Activated CD4-positive, alpha-beta T cell treated with anti-CD3 and anti-CD28 coated beads, Interleukin-2, Interleukin-6, amounts not matched to agents 100 ng/mL and 50 ng/mL, durations not matched to agents 16 hours and 8 hours (primary cell): ENCODE data around the gene ACAP2.
"Not testable (repeated sequence)": the region's sequence is repeated elsewhere in the genome, so short reads cannot be mapped to it uniquely, and the experiment has no call there.

Source experiments
- DNase-seq: peaks from one replicate; pipeline ENCODE4 v3.0.0-alpha.2; 2020

The ACAP2 gene

GRCh38 chr3:195240171-195240701 lies 202.6 kb downstream of the ACAP2 start:
- DNase-seq = no peak

DNA sequence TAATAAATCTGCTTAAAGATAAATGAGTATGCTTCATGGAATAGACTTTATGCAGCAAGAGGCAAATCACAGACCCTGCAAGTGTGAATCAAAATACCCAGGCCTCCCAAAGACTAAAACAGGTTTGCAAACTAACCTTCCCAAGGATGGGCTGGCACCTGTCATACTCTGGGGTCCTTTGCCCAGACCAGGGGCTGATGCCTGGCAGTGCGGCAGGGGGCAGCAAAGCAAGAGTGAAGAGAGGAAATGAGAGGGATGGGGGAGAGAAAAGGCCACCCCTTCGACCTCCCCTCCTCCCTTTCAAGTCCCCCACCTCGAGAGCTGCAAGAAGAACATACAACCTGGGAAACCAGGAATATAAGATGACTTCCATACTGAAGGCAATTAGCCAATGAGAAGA lies 203.7 kb downstream of the ACAP2 start:
- DNase-seq = no peak

DNA sequence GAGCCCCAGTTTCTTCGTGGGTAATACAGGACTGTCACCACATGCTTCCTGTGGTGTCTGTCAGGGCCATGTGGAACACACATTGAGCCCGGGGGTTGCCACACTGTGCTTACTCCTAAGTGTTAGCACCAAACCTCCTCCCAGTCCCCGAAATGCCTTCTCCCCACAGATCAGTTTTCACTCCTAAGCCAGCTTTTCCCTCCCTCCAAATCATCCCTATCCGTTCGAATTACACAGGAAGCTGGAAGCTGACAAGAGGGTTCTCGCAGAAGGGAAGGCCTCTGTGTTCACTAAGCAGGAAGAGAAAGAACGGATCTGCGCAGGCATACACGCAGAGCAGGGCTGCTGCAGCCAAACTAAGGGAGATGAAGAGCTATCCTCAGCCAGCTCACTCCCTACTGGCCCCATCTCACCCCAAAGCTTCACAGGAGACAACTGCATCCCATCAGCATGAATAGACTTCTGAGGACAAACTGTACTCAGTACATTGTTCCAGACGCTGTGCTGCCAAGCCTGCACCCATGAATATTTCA lies 204.2 kb downstream of the ACAP2 start:
- DNase-seq = no peak

DNA sequence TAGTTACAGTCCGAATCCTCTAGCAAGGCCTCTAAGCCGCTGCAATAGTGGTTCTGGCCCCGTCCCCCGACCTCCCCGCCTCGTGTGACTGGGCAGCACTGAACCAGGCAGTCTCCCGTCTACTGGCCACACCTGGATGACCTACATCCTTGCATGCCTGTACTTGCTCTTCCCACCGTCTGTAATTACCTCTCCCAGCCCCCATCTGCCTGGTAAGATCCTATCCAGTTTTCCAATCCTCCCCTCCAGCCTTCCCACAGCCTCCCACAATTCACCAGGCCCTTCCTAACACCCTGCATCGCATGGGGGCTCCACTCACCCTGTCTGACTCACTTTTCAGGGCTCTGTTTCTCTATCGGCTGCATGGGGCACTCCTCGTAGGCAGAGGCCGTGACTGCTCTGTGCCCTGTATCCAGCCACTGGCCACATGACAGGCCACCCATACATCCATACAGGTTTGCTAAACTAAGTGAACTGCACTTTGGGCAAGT lies 204.7 kb downstream of the ACAP2 start:
- no peak for DNase-seq

DNA sequence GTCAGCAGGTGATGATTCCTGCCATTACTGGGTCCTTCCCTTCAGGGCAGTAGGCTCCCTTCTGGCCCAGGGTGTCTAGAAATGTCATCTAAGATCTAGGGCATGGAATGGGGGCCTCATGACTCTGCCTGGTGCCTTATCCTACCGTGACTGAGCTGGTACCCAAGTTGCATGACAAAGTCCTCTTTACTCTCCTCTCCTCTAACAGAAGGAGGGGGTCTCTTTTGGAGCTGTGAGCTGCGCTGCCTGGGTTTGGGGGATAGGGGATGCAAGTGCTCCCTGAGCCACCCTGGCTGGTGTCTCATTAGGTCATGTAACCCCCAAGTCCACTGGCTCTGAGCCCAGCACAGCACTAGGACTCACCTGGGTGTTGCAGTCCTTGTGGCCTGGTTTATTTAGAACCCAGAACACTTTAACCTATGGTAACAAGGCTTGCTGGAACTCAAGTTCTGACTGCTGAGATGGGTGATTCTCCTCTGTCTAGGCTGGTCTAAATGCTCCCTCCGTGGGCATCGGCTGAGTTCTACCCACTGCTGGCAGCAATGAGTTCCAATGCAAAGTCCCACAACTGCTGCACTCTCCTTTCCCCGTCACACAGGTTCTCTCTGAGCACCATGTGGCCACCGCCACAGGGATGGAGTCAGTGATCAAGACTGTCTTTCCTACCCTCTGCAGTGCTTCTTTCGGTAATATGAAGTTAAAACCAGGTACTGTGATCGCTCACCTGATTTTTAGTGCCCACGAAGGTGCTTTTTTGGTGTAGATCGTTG lies 205.8 kb downstream of the ACAP2 start:
- DNase-seq = no peak

DNA sequence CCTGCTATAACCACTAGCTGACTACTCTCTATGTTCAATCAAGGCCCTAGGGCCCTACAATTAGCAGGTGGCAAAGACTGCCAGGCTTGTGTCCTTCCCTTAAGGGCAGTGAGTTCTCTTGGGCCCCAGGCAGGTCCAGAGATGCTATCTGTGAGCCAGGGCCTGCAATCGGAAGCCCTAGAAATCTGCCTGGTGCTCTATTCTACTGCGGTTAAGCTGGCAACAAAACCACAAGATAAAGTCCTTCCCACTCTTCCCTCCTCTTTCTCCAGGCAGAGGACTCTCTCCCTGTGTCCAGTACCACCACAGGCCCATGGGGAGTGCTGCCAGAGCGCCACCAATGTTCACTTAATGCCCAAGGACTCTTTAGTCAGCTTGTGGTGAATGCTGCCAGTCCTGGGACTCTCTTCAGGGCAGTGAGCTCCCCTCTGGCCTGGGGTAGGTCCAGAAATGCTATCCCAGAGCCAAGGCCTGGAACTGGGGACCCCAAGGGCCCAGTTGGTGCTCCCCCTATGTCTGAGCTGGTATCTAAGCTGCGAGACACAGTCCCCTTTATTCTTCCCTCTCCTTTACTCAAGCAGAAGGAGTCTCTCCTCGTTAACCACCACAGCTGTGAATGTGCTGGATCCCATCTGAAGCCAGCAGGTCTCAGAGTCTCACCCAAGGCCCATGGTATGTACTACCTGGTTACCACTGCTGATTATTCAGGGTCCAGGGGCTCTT lies 206.6 kb downstream of the ACAP2 start:
- no peak for DNase-seq

DNA sequence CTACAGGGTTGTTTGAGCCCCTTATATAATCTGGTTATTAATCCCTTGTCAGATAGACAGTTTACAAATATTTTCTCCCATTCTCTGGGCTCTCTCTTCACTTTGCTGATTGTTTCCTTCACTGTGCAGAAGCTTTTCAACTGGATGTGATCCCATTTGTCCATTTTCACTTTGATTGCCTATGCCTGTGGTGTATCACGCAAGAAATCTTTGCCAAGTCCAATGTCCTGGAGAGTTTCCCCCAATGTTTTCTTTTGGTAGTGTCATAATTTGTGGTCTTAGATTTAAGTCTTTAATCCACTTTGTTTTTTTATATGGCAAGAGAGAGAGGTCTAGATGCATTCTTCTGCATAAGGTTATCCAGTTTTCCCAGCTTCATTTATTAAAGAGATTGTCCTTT lies 212.6 kb downstream of the ACAP2 start:
- DNase-seq = no peak

- not testable (repeated sequence) for DNase-seq
These were observed 213.9 kb downstream of the ACAP2 start for GRCh38 chr3:195228886-195229285.

- DNase-seq = no peak
These were observed 214.9 kb downstream of the ACAP2 start for GRCh38 chr3:195227871-195228270.

- DNase-seq = no peak
These were observed 215.8 kb downstream of the ACAP2 start for GRCh38 chr3:195226900-195227447.

DNA sequence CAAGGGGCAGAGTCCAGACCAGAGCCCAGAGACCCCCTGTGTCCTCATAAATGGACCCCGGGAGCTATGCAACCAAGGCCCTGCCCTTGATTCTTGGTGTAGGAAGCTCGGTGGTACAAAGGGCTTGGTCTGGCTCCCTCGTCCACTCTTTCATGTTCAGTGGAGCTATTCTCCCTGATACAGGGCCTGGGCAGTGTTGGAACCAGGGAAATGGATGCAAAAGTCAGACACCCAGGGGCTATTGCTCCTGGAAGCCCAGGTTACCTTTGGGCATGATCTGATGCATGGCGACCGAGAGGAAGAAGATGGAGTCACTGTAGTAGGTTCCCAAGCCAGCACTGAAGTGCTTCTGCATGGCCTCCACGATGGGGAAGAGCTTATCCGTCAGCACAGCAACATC lies 216.4 kb downstream of the ACAP2 start:
- no peak for DNase-seq

DNA sequence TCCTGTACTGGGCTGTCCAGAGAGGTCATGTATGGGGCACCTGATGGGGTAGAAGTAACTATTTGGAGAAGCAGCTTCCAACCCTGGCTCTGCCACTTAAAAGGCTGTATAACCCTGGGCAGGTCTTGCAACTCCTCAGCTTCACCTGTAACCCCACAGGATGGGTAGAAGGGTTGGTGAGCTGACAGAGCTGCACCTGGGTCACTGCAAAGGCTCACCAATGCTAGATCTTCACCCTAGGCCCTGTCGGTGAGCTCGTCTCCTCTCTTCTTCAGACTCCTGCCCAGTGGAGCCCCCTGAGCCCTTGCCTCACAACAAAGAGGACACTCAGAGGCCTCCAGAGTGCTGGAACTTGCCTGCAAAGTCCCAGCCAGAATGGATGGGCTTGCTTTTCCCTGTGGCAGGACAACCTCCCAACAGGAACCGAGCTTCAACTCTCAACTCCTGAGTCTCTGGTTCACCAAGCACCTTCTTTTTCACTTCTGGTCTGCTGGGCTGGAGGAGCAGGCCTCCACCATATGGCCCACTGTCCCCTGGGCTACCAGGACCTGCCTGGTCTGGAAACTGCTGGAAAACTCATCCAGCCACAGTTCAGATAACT lies 217.7 kb downstream of the ACAP2 start:
- no peak for DNase-seq
